CD4-positive, alpha-beta T cell treated with Interleukin-2 at 100 ng/mL for 4 hours (primary cell): Measurements from ENCODE around the gene FAM124B.
"Not testable (repeated sequence)": the region's sequence is repeated elsewhere in the genome, so short reads cannot be mapped to it uniquely, and the experiment has no call there.

Experiments used
- DNase-seq: peaks from one replicate; pipeline ENCODE4 v3.0.0-alpha.2; 2020; ENCODE audit warnings: low spot score

Gene FAM124B

DNA sequence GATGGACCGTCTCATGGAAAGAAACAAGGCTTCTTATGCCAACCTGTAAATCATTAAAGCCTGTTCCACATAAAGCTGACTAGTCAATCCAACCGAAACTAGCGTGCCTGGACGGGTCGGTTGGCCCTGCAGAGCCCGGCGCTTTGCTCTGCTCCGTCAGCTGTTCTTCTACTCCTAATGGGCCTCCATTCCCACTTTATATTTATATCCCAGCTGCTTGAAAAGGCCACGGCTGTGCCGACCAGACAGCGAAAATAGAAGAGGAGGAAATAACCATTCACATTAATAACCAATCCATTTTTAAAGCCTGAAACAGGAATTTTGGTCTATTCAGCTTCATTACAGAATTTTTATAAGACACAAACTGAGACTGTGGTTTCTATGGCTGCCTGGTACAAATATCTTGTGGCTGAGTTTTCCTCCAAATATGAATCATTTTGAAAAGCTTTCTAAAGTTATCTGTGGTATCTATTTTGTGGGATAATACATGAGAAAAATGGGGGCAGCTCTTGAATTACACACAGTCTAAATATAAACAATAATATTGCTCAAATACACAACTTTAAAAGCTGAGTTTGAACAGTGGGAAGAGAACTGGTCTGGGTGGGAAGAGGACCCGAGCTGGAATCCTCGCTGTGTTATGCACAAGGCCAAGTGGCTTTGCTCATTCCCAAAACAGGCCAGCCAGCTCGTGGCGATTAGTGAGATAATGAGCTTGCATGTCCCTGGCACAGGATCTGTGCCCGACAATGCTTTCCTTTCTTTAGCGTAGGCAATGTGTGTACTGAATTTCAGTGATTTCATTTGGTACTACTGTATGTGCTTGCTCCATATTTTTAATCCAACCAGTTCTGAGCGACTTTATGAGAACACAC is 10.5 kb upstream of the FAM124B start:
- no peak for DNase-seq

DNA sequence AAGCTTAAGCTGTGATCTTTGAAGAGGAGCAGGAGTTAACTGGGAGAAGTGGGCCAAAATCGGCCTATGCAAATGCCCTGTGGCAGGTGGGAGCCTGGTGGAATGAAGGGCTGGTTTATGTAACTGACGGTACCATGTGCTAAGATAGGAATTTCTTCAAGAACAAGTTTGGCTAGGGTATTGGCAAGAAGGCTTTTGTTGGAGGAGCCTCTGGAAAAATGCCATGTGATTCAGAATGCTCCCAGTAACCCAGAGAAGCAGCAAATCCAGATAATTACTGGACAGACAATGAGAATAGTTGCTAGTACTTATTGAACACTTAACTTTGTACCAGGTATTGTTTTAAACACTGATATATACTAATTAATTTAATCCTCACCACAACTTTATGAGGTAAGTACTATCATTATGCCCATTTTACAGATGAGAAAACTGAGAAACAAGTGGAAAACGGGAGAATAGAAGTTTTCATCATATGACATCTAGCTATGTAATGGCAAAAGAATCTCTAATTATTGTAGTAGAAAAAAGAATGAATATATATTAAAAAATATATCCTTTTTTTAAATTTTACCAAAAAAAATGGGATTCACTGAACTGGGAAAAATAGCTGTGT is 9.1 kb upstream of the FAM124B start:
- DNase-seq: no peak

GRCh38 chr2:224408676-224409075 is 6.8 kb upstream of the FAM124B start:
- no peak for DNase-seq

DNA sequence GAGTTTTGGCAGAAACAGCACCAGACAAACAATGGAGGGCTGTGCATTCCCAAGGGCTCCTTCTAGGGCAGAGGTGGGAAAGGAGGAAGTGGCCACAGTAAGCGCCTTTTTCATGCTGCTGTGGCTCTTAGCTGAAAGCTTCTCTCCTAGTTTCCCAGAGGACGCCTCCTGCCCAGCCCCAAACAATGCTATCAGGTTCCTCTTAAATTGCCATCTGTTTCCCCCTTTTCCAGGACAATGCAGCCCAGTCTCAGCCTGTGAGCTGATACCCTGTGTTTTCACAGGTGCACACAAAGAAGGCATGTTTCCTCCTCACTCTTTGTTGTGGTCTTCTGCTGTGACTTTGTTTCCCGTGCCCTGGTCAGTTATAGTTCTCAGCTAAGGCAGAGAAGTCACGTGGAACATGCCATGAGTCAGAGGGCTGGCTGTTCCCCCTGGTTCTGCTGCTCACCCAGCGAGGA is 5.4 kb upstream of the FAM124B start:
- DNase-seq: no peak

DNA sequence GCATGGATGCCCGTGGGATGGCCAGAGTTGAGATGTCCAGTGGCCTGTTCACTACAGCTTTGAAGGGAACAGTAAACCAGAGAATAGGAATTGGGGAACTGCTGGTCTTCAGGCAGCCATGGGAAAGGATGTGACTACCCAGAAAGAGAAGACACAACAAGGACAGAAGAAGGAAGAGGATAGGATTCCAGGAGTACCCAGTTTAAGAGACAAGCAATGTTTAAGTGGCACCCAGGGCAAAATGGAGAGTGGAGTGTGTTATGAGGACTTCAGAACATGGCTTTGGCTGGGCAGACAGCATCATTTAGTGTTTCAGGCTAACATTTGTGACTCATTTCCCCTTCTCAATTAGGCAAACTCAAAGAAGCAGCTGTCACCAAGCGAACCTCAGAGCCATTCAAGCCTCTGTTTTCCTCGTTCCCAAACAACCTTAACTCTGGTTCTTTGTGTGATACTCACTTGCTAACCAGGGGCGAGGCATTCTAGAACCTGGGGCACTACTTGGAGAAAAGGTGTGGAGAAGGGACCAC is 4.0 kb upstream of the FAM124B start:
- no peak for DNase-seq

DNA sequence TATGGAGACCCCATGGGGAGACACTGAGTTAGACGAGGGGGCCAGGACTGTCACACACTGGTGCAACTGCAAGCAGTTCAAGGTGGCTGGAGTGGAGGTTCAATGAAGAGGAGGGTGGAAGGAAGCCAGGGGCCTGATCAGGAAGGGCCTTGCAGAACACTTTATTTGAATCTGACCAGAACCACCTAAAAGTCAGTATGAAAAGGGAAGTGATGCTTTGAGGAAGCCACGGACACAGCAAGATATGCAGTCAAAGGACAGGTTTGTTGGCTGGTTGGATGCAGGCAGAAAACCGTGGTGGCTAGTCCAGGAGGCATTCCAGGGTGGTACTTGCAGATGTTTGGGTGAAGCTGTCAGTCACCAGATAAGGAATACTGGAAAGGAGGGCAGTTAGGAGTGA is 3.5 kb upstream of the FAM124B start:
- DNase-seq: no peak

DNA sequence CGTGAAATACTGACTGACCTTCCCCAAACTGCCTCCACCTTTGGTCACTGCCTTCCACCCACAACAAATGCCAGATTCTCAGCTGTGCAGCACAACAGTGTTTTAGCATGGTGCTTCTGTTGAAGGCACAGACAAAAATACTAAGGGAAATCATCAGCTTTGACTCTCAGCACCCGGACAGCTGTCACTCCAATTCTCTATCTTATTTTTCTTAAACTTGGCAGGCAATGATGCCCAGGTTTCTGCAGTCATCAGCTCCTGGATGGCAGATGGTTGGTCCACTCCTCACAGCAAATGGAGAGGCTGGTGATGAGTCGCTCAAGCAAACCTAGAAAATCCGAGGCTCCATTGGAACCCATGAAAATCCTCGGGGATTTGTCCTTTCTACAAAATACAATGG is 2.9 kb upstream of the FAM124B start:
- DNase-seq: no peak

GRCh38 chr2:224403657-224404056 is 1.8 kb upstream of the FAM124B start:
- DNase-seq: no peak

DNA sequence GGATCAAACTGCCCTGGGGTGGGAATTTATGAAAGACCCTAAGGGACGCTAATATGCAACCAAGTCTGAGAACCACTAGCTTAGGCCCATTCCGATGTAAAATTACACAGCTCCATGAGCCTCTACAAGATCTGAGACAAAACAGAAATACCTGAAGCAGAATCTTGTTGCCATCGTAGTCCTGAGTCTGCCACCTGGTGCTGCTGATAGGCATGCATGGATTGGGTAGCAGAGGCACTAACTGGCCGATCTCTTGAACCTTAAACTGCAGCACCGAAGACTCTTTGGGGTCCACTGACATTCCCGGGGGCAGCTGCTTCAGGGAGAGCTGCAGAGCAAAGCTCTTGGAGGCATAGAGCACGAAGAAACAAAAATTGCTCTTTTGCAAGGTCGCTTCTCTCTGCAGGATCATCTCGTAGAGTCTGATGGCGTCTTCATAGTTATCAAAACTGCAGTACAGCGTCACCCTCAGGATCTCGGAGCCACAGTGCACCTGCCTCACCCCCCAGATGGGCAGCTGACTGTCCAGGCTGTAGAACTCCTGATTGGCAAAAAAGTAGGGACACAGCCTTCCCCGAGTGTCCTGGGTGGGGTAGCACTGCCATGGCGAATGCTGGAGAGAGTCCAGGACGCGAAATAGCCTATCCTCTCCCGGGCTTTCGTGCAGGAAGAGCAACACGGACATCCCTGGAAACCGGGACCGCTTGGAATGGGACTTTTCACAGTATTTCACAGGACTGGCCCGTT is 848 bp downstream of the FAM124B start:
- no peak for DNase-seq

GRCh38 chr2:224400174-224400810 is 1.6 kb downstream of the FAM124B start:
- no peak for DNase-seq

- DNase-seq: no peak
These were observed 3.6 kb downstream of the FAM124B start for GRCh38 chr2:224398289-224398688.

DNA sequence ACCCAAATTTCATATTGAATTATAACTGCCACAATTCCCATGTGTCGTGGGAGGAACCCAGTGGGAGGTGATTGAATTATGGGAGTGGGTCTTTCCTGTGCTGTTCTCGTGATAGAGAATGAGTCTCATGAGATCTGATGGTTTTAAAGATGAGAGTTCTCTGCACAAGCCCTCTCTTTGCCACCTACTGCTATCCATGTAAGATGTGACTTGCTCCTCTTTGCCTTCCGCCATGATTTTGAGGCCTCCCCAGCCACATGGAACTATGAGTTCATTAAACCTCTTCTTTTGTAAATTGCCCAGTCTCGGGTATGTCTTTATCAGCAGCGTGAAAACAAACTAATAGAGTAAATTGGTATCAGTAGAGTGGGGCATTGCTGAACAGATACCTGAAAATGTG is 4.8 kb downstream of the FAM124B start:
- DNase-seq: not testable (repeated sequence)

- no peak for DNase-seq
These were observed 6.1 kb downstream of the FAM124B start for GRCh38 chr2:224395620-224396390.

DNA sequence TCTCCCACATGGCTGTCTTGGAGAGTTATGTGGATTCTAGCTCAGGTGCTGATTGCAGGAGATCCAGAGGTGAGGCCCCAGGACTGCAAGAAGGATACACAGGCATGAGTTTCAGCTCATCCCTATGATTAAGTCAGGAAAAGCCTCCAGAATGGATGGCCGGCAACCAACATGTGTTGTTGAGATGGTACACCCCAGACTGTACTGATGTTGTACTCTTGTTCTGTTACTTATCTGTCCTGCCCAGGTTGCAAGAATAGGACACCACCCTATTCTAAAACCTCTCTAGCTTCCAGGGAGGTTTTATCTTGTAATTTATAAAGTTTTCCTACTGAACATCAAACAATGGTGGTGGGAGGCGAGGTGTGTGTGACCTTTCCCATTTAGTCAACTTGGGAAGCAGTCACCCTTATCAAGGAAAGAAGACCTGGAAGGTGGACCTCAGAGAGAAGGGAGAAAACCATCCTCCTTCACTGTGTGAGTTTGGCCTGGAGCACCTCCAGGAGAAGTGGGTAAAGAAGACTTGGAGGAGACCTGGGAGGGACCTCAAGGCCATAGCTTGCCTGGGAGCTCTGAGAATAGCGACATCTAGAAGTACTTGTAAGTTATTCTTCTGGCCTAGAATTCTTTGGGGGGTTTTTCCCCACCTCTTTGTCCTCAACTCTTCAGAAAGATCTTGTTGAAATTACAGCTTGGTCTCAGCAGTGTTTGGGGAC is 8.6 kb downstream of the FAM124B start:
- DNase-seq: no peak

- DNase-seq: no peak
These were observed 9.4 kb downstream of the FAM124B start for GRCh38 chr2:224392545-224392944.

DNA sequence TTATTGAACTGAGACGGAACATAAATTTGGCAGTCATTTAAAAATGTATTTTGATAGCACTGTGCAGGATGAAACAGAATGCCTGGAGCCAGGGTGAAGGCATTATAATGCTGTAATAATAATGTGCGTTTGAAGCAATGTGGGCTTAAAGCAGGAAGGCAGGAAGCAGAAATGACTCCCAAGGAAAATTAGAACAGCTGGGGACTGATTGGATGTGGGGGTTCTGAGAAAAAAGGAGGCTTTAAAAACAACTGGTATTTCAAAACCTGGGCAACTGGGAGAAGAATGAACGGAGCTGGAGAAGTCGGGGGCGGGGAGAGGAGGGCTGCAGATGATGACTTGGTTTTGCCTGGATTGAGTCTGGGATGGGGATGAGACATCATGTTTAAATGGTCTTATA is 12.6 kb downstream of the FAM124B start:
- no peak for DNase-seq

DNA sequence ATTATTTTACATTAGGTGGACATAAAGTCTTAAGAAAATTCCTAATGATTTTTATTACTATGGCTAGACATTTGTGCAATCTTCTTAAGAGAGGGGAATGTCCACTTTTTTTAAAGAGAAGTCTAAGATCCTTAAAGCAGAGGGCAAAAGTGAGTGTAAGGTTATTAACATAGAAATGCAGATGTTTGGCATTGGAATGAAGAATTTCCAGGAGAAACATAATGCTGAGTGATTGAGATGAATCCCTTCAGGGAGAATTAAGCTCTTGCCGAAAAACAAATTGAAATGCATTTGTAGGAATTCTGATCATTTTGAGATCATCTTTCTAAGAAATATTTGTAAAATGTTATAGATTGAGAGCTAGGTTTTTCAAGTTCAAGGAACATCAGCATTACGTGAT is 15.0 kb downstream of the FAM124B start:
- no peak for DNase-seq

- DNase-seq: no peak
These were observed 18.8 kb downstream of the FAM124B start for GRCh38 chr2:224382973-224383555.

DNA sequence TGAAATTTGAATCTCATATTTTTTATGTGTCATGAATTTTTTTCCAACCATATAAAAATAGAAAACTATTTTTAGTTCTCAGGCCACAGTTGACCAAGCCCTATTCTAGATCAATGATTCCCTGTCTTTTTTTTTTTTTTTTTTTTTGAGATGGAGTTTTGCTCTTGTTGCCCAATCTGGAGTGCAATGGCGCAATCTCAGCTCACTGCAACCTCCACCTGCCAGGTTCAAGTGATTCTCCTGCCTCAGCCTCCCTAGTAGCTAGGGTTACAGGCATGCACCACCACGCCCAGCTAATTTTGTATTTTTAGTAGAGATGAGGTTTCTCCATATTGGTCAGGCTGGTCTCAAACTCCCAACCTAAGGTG is 19.6 kb downstream of the FAM124B start:
- DNase-seq: not testable (repeated sequence)

GRCh38 chr2:224381521-224382279 is 20.2 kb downstream of the FAM124B start:
- DNase-seq: no peak
